NCI-H2081 (cell line): Measurements from ENCODE around the gene SPCS1.
"Not testable (repeated sequence)": the region's sequence is repeated elsewhere in the genome, so short reads cannot be mapped to it uniquely, and the experiment has no call there.

Experiments used
- DNase-seq, 2 experiments: peaks; one replicate each; lab custom pipeline; 2025; lab: John Stamatoyannopoulos, UW

Gene SPCS1

GRCh38 chr3:52694528-52695189 lies 11.2 kb upstream of the SPCS1 start:
- DNase-seq = no peak

DNA sequence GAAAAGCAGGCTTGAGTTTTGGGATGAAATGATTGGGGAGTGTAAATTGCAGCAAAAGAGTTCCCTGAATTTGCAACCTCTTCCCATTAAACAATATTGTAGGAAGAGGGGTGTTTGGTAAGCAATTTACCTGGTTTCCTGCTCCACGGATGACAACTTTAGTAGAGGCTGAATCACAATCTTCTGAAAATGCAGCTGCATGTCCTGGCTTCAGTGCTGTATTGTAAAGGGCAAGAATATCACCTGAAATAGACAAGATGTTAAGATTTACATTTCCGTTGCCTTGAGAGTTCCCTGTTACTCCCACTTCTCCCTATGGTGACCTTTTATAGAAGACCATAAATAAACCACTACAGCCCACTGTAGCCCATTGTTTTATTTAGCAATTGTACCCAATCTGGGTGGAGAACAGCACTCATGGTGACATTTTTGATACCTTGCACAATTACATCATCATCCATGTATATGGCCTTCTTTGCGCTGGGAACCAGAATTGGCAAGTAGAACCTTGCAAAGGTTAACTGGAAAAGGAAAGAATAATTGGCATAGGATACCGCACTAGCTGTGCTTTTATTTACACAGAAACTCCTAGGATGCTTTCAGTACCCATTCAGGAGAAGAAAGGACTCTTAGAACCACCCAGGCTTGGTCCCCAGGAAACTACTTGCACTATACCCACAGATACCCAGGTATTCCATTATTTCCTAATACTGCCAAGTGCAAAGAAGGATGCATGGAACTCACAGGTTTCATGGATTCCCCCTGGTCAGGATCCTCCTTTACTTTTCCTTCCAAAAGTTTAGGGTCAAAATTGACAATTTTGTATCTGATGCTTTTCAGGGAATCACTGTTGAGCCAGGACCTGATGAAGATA lies 9.9 kb upstream of the SPCS1 start:
- no peak for DNase-seq

DNA sequence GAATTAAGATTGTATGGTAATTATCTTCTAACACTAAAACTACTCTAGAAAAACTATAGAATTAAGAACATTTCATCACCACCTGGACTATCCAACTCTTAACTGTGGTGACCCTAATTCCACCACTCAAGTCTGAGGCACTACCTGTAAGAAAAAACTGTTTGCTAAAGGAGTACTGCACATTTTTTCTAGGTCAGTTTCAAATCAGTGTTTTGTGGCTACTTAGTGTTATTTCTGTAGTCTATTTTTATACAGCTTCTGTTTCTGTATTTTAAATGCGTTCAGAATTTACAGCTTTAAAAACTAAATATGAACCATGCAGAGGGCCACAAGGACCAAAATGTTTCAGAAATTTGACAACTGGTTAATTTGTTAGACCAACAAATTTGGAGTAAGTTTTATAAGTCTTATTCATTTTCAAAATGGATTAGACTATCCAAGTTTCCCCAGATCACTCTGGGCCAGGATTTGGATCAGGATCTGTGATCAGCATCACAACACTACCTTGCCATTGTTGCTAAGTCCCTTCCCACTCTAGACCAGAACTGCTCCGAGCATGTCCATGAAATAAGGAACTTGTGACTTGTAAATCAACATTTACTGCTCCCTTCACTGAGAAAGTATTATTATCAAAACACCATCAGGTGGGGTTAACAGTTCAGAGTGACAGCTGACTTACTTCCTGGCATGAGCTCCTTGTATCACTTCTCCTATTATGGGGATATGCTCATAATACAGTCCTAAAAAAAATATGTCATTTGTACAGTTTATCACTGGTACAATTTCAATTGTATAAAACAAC lies 8.9 kb upstream of the SPCS1 start:
- no peak for DNase-seq

DNA sequence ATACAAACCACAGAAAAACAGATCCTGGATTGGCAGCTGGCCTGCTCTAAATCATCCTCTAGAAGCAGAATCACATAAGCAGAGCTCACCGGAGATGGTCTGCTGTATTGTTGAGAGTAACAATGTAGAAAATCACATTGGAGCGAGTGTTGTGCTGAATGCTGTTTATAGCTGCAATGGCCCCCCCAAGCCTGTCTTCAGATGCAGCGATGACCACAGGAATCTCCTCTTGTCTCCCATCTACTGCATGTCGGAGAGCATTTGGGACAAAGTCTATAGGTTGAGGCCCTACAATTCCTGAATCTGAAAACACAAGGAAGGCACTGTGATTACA lies 8.3 kb upstream of the SPCS1 start:
- DNase-seq = no peak

- DNase-seq = no peak
Observed at GRCh38 chr3:52703341-52703740, 2.6 kb upstream of the SPCS1 start.

DNA sequence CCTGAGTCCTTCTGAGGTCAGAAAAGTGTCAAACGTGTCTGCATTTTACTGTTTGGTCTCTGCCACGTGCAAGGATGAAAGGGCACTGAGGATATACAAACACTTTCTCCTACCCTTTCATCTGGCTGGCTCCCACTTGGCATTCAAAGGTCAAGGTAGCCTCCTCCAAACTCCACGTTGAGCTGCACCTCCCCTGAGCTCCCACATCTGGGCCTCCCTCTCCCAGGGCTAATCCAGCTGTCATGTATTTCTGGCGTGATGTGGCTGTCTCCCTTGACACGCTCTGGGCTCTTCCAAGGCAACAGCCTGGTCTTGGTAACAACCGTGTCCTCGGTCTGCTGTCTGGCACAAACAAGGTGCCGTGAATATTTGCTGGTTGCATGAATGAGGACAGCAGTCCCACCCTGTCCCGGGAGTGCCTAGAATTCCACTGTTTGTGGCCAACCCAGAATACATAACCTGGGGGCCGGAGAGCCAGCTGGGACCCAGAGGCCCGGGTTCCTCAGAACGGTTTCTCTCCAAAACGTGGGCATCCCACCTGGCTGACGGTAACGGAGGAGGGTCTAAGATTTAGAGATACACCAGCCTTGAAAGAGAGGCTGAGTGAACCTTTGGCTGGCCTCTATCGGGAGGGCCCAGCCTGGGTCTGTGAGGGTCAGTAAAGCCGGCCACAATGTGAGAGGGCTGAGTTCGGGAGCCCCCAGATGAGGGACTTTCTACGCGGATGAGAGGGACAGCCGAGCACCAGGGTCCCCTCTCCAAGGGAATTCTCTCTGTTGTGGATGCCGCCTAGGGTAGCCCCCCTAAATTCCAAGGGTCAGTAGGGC lies 1.1 kb upstream of the SPCS1 start:
- peak in 1 of 2 experiments; percentile 27 for DNase-seq

- no peak for DNase-seq
Observed at GRCh38 chr3:52705438-52705687, 543 bp upstream of the SPCS1 start.

- no peak for DNase-seq
Observed at GRCh38 chr3:52707585-52707984, 1.7 kb downstream of the SPCS1 start.

DNA sequence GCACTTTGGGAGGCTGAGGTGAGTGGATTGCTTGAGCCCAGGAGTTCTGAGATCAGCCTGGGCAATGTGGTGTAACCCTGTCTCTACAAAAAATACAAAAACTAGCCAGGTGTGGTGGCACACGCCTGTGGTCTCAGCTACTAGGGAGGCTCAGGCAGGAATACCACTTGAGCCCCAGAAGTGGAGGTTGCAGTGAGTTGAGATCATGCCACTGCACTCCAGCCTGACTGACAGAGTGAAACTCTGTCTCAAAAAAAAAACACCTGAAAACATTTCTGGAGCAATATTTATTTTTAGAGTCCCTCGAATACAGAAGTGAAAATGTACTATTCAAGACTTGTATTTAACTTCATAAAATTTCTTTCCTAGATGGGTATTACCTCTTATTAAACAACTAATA lies 4.6 kb downstream of the SPCS1 start:
- DNase-seq = no peak

DNA sequence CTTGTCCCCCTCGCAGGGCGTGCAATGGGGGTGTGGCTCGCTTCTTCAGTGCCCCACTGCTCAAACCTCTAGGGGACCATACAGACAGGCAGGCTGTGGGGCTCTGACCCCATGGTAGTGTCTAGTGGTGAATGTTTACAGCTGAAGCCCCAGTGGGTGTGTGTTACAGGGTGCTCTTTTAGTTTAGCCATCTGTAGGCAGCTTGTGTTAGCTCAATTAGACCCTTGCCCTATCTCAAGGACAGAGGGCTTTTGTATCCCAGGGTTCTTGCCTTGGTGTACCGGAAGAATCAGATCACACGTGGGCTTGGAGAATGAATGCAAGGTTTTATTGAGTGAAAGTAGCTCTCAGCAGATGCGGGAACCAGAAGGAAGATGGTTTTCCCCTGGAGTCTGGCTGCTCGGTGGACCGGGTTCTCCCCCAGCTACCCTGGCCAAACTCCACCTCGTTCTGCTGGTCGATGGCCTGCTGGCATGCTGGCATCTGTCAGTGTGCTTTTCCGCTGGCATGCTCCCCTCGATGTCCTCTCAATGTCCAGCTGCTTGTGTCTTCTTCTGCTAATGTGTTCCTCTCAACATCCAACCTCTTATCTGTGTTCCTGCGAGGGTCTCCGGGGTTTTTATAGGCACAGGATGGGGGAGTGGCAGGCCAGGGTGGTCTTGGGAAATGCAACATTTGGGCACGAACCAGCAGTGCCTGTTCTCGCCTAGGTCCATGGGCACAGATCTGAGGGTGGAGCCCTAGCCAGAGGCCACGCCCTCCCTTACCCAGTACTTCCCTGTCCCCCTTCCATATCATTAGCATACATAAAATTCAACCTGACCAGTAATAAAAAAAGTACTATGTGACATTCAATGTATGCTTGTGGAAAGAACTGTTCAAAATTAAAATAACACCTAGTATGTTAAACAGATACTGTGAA lies 6.6 kb downstream of the SPCS1 start:
- DNase-seq = no peak

- DNase-seq = no peak
Observed at GRCh38 chr3:52714335-52715302, 8.7 kb downstream of the SPCS1 start.

DNA sequence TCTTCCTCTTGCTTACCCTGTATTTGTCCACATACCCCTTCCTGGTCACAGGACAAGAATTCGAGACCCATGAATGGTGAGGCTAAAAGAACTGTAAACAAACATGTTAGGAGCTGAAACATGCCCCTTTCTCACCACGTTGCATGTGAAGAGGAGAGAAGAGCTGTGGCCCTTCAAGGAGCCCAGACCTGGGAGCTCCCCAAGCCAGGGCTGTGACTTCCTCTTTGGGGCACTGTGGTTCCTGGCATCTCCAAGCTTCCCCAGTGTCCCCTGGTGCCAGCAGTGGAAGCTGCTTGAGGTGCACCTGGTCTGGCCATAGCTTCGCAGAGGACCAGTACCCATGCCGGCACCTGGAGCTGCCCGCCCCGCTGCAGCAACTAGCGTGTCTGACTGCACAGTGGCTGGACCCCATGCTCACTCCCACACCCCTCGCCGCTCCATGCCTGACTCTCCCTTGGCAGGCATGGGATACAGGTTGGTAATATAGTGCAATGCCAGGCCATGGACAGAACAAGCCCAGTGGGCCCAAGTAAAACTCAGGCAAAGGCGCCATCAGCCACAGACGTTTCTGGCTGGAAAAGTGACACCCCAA lies 9.9 kb downstream of the SPCS1 start:
- DNase-seq = no peak

GRCh38 chr3:52719618-52720017 lies 13.7 kb downstream of the SPCS1 start:
- no peak for DNase-seq

GRCh38 chr3:52721002-52721729 lies 15.3 kb downstream of the SPCS1 start:
- DNase-seq = no peak

GRCh38 chr3:52721730-52722008 lies 15.8 kb downstream of the SPCS1 start:
- no peak for DNase-seq

GRCh38 chr3:52722491-52722890 lies 16.6 kb downstream of the SPCS1 start:
- DNase-seq = no peak

DNA sequence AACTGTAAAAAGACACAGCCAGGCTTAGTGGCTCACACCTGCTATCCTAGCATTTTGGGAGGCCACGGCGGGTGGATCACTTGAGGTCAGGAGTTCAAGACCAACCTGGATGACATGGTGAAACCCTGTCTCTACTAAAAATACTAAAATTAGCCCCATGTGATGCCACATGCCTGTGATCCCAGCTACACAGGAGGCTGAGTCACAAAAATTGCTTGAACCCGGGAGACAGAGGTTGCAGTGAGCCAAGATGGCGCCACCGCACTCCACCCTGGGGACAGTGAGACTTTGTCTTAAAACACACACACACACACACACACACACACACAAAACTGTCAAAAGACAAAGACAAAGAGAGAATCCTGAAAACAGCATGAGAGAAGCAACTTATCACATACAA lies 18.0 kb downstream of the SPCS1 start:
- DNase-seq = no peak

- DNase-seq = no peak
Observed at GRCh38 chr3:52724511-52724910, 18.6 kb downstream of the SPCS1 start.

DNA sequence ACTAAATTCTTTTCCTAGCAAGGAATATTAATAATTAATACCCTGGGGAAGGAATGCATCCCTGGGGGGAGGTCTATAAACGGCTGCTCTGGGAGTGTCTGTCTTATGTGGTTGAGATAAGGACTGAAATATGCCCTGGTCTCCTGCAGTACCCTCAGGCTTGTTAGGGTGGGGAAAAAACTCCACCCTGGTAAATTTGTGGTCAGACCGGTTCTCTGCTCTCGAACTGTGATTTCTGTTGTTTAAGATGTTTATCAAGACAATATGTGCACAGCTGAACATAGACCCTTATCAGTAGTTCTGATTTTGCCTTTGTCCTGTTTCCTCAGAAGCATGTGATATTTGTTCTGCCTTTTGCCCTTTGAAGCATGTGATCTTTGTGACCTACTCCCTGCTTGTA lies 22.8 kb downstream of the SPCS1 start:
- DNase-seq = not testable (repeated sequence)
